IPS-18c (cell line): Measurements from ENCODE around the gene C8A.

Source experiments
- H3K4me3 ChIP-seq: 2 replicates; pipeline ENCODE4 v1.7.0; 2013; ENCODE audit warnings: low read depth, mild to moderate bottlenecking, low read length, moderate library complexity; ENCODE audit not compliant: insufficient read depth
- H3K9me3 ChIP-seq: one replicate; pipeline ENCODE4 v1.6.1; 2013; ENCODE audit warnings: mild to moderate bottlenecking, low read length, moderate library complexity; ENCODE audit not compliant: control insufficient read depth, insufficient read depth

Gene C8A

GRCh38 chr1:56966698-56966999 is 112.1 kb downstream of the C8A start:
- Histone ChIP-seq H3K9me3 (no peaks in the 10 kb centered on the region), H3K4me3 (no peak overlapping the region)

- H3K9me3 ChIP-seq = no peaks in the 10 kb centered on the region
- H3K4me3 ChIP-seq = no peak overlapping the region
Measured at GRCh38 chr1:56967355-56967754, 112.8 kb downstream of the C8A start.
